Measurements from ENCODE around the gene FKBP10.

DNA sequence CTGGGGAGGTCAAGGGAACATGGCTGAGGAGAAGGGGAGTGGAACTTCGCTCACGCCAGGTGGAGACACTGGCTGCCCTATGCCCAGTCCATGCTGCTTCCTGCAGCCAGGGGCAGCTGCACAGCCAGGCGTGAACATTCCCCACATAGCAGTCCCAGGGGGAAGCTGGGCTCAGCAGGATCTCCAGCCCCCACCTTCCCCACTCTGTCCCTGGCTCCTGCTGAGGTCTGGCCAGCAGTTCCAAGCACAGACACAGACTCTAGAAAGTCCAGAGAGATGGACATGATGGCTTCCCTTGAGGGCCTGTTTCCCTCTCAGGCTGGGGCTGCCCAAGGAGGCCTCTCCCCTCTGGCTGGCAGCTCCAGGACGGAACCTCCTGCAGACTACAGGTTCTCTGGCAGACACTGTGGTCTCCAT is 35.6 kb upstream of the FKBP10 start:
- TF ChIP-seq GATA2 (IDR thresholded peaks at IDR 0.05; ENCODE audit: insufficient read depth, insufficient read length, low read depth, low read length) = no peak
- TF ChIP-seq, protein P1, sequence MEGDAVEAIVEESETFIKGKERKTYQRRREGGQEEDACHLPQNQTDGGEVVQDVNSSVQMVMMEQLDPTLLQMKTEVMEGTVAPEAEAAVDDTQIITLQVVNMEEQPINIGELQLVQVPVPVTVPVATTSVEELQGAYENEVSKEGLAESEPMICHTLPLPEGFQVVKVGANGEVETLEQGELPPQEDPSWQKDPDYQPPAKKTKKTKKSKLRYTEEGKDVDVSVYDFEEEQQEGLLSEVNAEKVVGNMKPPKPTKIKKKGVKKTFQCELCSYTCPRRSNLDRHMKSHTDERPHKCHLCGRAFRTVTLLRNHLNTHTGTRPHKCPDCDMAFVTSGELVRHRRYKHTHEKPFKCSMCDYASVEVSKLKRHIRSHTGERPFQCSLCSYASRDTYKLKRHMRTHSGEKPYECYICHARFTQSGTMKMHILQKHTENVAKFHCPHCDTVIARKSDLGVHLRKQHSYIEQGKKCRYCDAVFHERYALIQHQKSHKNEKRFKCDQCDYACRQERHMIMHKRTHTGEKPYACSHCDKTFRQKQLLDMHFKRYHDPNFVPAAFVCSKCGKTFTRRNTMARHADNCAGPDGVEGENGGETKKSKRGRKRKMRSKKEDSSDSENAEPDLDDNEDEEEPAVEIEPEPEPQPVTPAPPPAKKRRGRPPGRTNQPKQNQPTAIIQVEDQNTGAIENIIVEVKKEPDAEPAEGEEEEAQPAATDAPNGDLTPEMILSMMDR (IDR thresholded peaks at IDR 0.05; ENCODE audit: extremely low read depth in 1 of 2, insufficient read depth in 1 of 2, low read depth in 1 of 2, low read length in 2 of 2) = peak; percentile 16 to 41
- TF ChIP-seq EZH2 (IDR thresholded peaks at IDR 0.05; ENCODE audit: borderline replicate concordance, low read depth, low read length, severe bottlenecking) = no peak
- no peak for TF ChIP-seq POLR2A (IDR thresholded peaks at IDR 0.05; ENCODE audit: low read depth, low read length)
- TF ChIP-seq POLR2AphosphoS5 (IDR thresholded peaks at IDR 0.05; ENCODE audit: insufficient read depth, low read depth, low read length) = no peak
- no peak for TF ChIP-seq MYC (IDR thresholded peaks at IDR 0.05; ENCODE audit: low read depth, low read length)
- no peak for TF ChIP-seq FOS (IDR thresholded peaks at IDR 0.05; ENCODE audit: borderline replicate concordance, insufficient read depth, low read length)
- TF ChIP-seq, protein P2, sequence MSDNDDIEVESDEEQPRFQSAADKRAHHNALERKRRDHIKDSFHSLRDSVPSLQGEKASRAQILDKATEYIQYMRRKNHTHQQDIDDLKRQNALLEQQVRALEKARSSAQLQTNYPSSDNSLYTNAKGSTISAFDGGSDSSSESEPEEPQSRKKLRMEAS (IDR thresholded peaks at IDR 0.05; ENCODE audit: insufficient read depth, insufficient read length) = no peak
